Gastrocnemius medialis (tissue), 4 donors: ENCODE results near the gene ANKH.

ENCODE experiments used
- CTCF ChIP-seq, 5 experiments: fragments of 450-650 bp in 3 of 5; fragments of 200-600 bp in 2 of 5; sonication (generic) in 2 of 5; IDR thresholded peaks in 4 of 5; conservative IDR thresholded peaks in 1 of 5; 1 replicate in 4 of 5; 2 replicates in 1 of 5; pipeline ENCODE4 v1.5.1; 2016 to 2019; ENCODE audit warnings: antibody characterized with exemption in 5 of 5, mild to moderate bottlenecking in 3 of 5, moderate library complexity in 3 of 5
- POLR2A ChIP-seq, 2 donors: fragments of 450-650 bp; IDR thresholded peaks; one replicate each; pipeline ENCODE4 v1.6.1; 2017; ENCODE audit warnings: antibody characterized with exemption in 2 of 2, mild to moderate bottlenecking in 2 of 2, moderate library complexity in 2 of 2

GRCh38 chr5:14708551-14708950 is 163.0 kb downstream of the ANKH start:
- TF ChIP-seq CTCF (IDR thresholded peaks at IDR 0.05 in 4 of 5, conservative IDR thresholded peaks at IDR 0.05 in 1 of 5) (no peak), POLR2A (IDR thresholded peaks at IDR 0.05) (no peak)
